SKM-1 (cell line): ENCODE measurements around the gene ELFN1.

Experiments used
- DNase-seq: peaks from one replicate; lab custom pipeline; 2025; ENCODE audit not compliant: unreplicated experiment; lab: John Stamatoyannopoulos, UW

The ELFN1 gene

DNA sequence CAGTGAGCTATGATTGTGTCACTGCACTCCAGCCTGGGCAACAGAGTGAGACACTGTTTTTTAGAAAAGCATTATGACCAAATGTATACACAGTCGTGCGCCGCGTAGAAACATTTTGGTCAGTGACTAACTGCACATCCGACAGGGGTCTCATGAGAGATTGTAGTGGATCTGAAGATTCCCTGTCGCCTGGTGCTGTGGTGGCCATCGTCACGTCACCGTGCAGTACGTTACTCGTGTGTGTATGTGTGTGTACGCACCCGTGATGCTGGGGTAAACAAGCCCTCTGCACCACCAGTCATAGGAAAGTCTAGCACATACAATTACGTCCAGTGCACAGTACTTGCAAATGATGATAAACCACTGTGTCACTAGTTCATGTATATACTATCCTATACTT lies 109.4 kb downstream of the ELFN1 start:
- DNase-seq, result no peak

DNA sequence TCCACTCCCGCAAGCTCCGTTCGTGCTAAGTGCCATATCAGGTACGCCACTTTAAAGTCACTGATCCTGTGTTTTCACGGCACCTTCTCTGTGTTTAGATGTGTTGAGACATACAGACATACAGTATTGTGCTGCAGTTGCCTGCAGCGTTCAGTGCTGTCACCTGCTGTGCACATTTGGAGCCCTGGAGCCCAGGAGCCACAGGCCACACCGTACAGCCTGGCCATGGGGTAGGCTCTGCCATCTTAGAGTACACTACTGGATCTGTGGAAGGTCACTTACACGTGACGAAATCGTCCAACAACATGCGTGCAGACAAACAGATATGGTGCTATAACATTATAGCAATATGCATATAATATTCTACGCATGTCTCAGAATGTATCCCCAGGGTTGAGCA lies 111.3 kb downstream of the ELFN1 start:
- no peak for DNase-seq

DNA sequence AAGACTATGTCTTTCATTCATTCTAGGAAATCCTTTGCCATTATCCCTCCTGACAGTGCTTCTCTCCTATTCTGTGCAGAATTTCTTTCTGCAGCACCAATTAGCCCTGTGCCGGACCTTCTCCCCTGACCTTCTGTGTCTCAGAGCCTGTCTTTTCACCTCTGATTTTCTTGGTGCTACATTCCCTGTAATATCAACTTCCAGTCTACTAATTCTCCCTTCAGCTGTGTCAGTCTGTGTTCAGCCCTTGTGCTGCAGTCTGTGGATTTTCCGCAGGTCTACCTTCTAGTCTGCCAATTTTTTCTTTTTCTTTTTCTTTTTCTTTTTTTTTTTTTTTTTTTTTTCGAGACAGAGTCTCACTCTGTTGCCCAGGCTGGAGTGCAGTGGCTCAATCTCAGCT lies 115.8 kb downstream of the ELFN1 start:
- no peak for DNase-seq

DNA sequence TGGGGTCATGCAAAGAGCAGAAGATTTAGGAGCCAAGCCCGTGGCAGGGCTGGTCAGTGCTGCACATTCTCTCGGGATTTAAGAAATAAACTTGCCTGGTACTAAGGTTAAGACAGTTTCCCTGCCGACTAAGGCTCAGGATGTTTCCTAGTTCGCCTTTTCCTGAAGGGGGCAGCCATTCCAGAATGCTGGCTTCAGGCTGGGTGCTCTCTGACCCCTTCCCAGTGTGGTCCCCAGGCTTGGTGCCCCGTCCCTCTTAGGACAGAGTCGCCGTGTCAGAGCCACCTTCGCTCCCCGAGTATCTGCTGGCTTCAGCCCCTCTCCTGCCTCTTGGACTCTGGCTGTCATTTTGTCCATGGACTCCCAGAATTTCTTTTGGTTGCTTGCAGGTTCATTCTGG lies 117.2 kb downstream of the ELFN1 start:
- DNase-seq, result no peak

DNA sequence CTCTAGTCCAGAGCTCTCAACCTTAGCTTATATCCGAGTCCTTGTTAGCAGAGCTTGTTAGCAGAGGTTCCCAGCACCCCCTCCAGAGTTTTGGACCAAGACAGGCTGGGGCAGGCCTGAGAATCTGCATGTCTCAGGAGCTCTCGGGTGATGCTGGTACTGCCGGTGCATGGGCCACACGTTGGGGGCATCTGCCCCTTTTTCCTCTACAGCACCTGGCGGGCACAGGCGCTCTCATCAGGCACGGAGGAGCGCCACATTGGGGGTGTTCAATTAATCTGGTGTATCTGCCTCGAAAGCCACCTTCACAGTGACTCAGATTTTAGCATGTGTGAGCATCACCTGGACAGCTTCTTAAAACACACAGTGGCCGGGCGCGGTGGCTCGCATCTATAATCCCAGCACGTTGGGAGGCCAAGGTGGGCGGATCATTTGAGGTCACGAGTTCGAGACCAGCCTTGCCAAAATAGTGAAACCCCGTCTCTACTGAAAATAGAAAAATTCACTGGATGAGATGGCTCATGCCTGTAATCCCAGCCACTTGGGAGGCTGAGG lies 117.7 kb downstream of the ELFN1 start:
- no peak for DNase-seq

DNA sequence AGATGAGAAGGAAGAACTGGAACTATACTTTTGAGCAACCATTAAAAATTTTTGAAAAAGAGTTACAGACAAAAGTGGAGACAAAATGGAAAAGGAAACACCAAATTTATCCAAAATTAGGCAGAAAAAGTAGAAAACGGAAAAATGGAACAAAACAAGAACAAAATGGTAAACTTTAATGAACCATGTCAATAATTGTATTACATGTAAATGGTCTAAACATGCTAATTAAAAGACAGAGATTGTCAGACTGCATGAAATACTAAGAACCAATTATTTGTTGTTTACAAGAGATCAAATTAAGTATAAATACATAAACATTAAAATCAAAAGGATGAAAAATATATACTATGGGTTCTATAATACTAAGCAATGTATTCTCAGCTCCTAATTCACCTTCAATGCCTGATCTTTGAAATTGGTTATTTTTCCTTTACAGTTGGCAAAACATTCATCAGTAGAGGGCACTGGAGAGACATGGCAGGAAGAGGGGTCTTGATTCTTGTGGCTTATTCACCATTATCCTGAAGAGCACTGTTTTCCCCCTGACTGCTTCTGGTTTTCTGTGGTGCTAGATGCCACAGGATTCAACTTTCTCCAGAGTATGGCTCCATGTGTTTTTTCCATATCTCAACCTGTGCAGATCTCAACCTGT lies 124.9 kb downstream of the ELFN1 start:
- no peak for DNase-seq
